H9 (cell line): Measurements from ENCODE around the gene KCNA2. TPM values are rescaled to one million over a fixed set of nuclear protein-coding genes. Genes with fewer than 3 reads are reported as not detected.

Experiments used
- DNase-seq: peaks from one replicate; pipeline ENCODE4 v3.0.0-alpha.2; 2017
- H2AFZ ChIP-seq: one replicate; pipeline ENCODE4 v1.6.1; 2013; ENCODE audit warnings: mild to moderate bottlenecking, low read length, control low read depth, moderate library complexity
- H2AK5ac ChIP-seq: 2 replicates; pipeline ENCODE4 v1.6.1; 2013; ENCODE audit warnings: low read length, control low read depth, mixed read lengths; ENCODE audit not compliant: insufficient read length
- H2BK120ac ChIP-seq: one replicate; pipeline ENCODE4 v1.6.1; 2013; ENCODE audit warnings: low read depth, mild to moderate bottlenecking, low read length, control low read depth, inconsistent platforms; ENCODE audit not compliant: poor library complexity, severe bottlenecking
- H2BK12ac ChIP-seq: 2 replicates; pipeline ENCODE4 v1.6.1; 2013; ENCODE audit warnings: low read length, control low read depth, mixed read lengths, low read depth; ENCODE audit not compliant: insufficient read length
- H2BK15ac ChIP-seq: 2 replicates; pipeline ENCODE4 v1.6.1; 2013; ENCODE audit warnings: low read depth, low read length, control low read depth
- H2BK20ac ChIP-seq: one replicate; pipeline ENCODE4 v1.6.1; 2013; ENCODE audit warnings: low read depth, mild to moderate bottlenecking, low read length, control low read depth, inconsistent platforms; ENCODE audit not compliant: poor library complexity, severe bottlenecking
- H2BK5ac ChIP-seq: 2 replicates; pipeline ENCODE4 v1.6.1; 2013; ENCODE audit warnings: low read length, control low read depth, mixed read lengths; ENCODE audit not compliant: insufficient read length
- H3K14ac ChIP-seq: 2 replicates; pipeline ENCODE4 v1.6.1; 2013; ENCODE audit warnings: low read length, control low read depth; ENCODE audit not compliant: insufficient read depth
- H3K18ac ChIP-seq: 2 replicates; pipeline ENCODE4 v1.6.1; 2013; ENCODE audit warnings: low read depth, mild to moderate bottlenecking, mixed read lengths, low read length, control low read depth; ENCODE audit not compliant: insufficient read length
- H3K23ac ChIP-seq: 2 replicates; pipeline ENCODE4 v1.6.1; 2013; ENCODE audit warnings: low read length, control low read depth, mixed read lengths, low read depth; ENCODE audit not compliant: insufficient read length
- H3K23me2 ChIP-seq: 2 replicates; pipeline ENCODE4 v1.6.1; 2013; ENCODE audit warnings: low read depth, mild to moderate bottlenecking, mixed read lengths, low read length, control low read depth; ENCODE audit not compliant: insufficient read length, poor library complexity, severe bottlenecking
- H3K27ac ChIP-seq: 2 replicates; pipeline ENCODE4 v1.5.1; 2013; ENCODE audit warnings: low read length, control low read depth, mixed read lengths, low read depth; ENCODE audit not compliant: insufficient read length
- H3K27me3 ChIP-seq: 2 replicates; pipeline ENCODE4 v1.6.1; 2013; ENCODE audit warnings: low read length, control low read depth, inconsistent platforms; ENCODE audit not compliant: insufficient read depth
- H3K4ac ChIP-seq: 2 replicates; pipeline ENCODE4 v1.6.1; 2013; ENCODE audit warnings: low read depth, mild to moderate bottlenecking, control low read depth, inconsistent platforms, low read length, moderate library complexity
- H3K4me1 ChIP-seq: 2 replicates; pipeline ENCODE4 v1.6.1; 2013; ENCODE audit warnings: low read length, control low read depth, inconsistent platforms; ENCODE audit not compliant: insufficient read depth
- H3K4me2 ChIP-seq: 2 replicates; pipeline ENCODE4 v1.6.1; 2013; ENCODE audit warnings: low read length, control low read depth, mixed read lengths; ENCODE audit not compliant: insufficient read length, insufficient read depth
- H3K56ac ChIP-seq: 2 replicates; pipeline ENCODE4 v1.6.1; 2013; ENCODE audit warnings: low read depth, mild to moderate bottlenecking, mixed read lengths, low read length, control low read depth; ENCODE audit not compliant: insufficient read length
- H3K79me1 ChIP-seq: 2 replicates; pipeline ENCODE4 v1.6.1; 2013; ENCODE audit warnings: low read depth, mild to moderate bottlenecking, moderate library complexity, low read length, control low read depth, inconsistent platforms; ENCODE audit not compliant: insufficient read depth, poor library complexity, severe bottlenecking
- H3K79me2 ChIP-seq: 2 replicates; pipeline ENCODE4 v1.6.1; 2013; ENCODE audit warnings: low read length, control low read depth, inconsistent platforms; ENCODE audit not compliant: insufficient read depth
- H3K9ac ChIP-seq: 2 replicates; pipeline ENCODE4 v1.6.1; 2013; ENCODE audit warnings: low read length, control low read depth, mixed read lengths; ENCODE audit not compliant: insufficient read length; ENCODE audit errors: extremely low read depth
- H3K9me3 ChIP-seq: one replicate; pipeline ENCODE4 v1.6.1; 2013; ENCODE audit warnings: low read depth, low read length, inconsistent platforms; ENCODE audit not compliant: control insufficient read depth
- H3T11ph ChIP-seq: one replicate; pipeline ENCODE4 v1.6.1; 2013; ENCODE audit warnings: mild to moderate bottlenecking, low read length, control low read depth, inconsistent platforms
- H4K20me1 ChIP-seq: one replicate; pipeline ENCODE4 v1.6.1; 2013; ENCODE audit not compliant: control insufficient read depth, insufficient read length, insufficient read depth
- H4K5ac ChIP-seq: 2 replicates; pipeline ENCODE4 v1.6.1; 2013; ENCODE audit warnings: low read depth, mild to moderate bottlenecking, mixed read lengths, low read length, control low read depth; ENCODE audit not compliant: insufficient read length
- H4K8ac ChIP-seq: replicated peaks from 2 replicates; pipeline ENCODE4 v1.6.1; 2013; ENCODE audit warnings: low read length, control low read depth, mixed read lengths, low read depth; ENCODE audit not compliant: insufficient read length
- H4K91ac ChIP-seq: 2 replicates; pipeline ENCODE4 v1.6.1; 2013; ENCODE audit warnings: low read depth, mild to moderate bottlenecking, moderate library complexity, mixed read lengths, low read length, control low read depth; ENCODE audit not compliant: insufficient read length
- H3K27ac Mint-ChIP-seq, 3 experiments: 2 replicates in 2 of 3; 3 replicates in 1 of 3; pipeline ENCODE4 v1.8.0; 2020 to 2021; ENCODE audit warnings: mixed read lengths in 3 of 3, mild to moderate bottlenecking in 1 of 3, moderate library complexity in 1 of 3
- H3K27me3 Mint-ChIP-seq: 2 replicates; pipeline ENCODE4 v1.8.0; 2021; ENCODE audit warnings: low read depth, mild to moderate bottlenecking, moderate library complexity, mixed read lengths
- H3K36me3 Mint-ChIP-seq, 3 experiments: 2 replicates in 2 of 3; 3 replicates in 1 of 3; pipeline ENCODE4 v1.8.0; 2020 to 2021; ENCODE audit warnings: low read depth in 3 of 3, mixed read lengths in 3 of 3; ENCODE audit not compliant: insufficient read depth in 1 of 3
- H3K4me1 Mint-ChIP-seq, 2 experiments: 2 replicates each; pipeline ENCODE4 v1.8.0; 2020; ENCODE audit warnings: mixed read lengths in 2 of 2
- H3K4me3 Mint-ChIP-seq, 2 experiments: 2 replicates in 1 of 2; 3 replicates in 1 of 2; pipeline ENCODE4 v1.8.0; 2020 to 2021; ENCODE audit warnings: mild to moderate bottlenecking in 2 of 2, mixed read lengths in 2 of 2, moderate library complexity in 1 of 2
- H3K9me3 Mint-ChIP-seq, 2 experiments: 2 replicates in 1 of 2; 3 replicates in 1 of 2; pipeline ENCODE4 v1.8.0; 2020; ENCODE audit warnings: mild to moderate bottlenecking in 2 of 2, mixed read lengths in 2 of 2, moderate library complexity in 1 of 2
- WGBS: extraction: QIAGEN DNeasy Blood & Tissue Kit; methylation state at CpG from one replicate; pipeline ENCODE4 v1.1.7; 2013; ENCODE audit warnings: missing lambda C conversion rate, low lambda C conversion rate, mixed read lengths; ENCODE audit not compliant: insufficient read length; ENCODE audit errors: extremely low coverage; 5-methylcytosine and 5-hydroxymethylcytosine counted together
- total RNA-seq: library from RNA; stranded (reverse); gene quantifications from 2 replicates; pipeline ENCODE4 v1.2.1, GENCODE V29; 2021
- TF ChIP-seq, protein P1 (sequence below): fragments of 200-600 bp; sonication (generic); conservative IDR thresholded peaks from 3 replicates; pipeline ENCODE4 v1.8.0; 2021; ENCODE audit warnings: antibody characterized with exemption, mild to moderate bottlenecking

The KCNA2 gene
- total RNA-seq, 1 experiment from 2014 or later = 0.33 TPM

DNA sequence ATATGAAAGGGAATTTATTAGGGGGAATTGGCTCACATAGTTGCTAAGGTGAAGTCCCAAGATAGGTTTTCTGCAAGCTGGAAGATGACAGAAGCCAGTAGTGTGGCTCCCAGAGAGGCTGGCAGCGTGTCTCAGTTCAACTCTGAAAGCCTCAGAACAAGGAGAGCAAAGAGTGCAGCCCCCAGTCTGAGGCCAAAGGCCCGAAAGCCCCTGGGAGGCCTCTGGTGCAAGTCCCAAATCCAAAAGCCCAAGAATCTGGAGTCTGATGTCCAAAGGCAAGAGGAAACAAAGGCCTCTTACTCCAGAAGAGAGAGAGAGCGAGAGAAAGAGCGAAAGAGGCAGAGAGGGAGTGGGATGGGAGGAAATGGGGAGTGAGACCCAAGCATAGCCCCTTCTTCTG, 18.3 kb downstream of the KCNA2 start:
- H3K4me1 Mint-ChIP-seq = no peaks in the 10 kb centered on the region
- no peak for DNase-seq
- no peaks in the 10 kb centered on the region for H3K9me3 ChIP-seq
- no peak overlapping the region for H2AFZ ChIP-seq
- H2AK5ac ChIP-seq = no peak overlapping the region
- H2BK15ac ChIP-seq = no peak overlapping the region
- no peaks in the 10 kb centered on the region for H3K36me3 Mint-ChIP-seq
- H2BK5ac ChIP-seq = no peak overlapping the region
- no peaks in the 10 kb centered on the region for H4K20me1 ChIP-seq
- H4K5ac ChIP-seq = no peak overlapping the region
- no peak overlapping the region for H3K18ac ChIP-seq
- H3K9me3 Mint-ChIP-seq = no peaks in the 10 kb centered on the region
- no peak overlapping the region for H3K4me2 ChIP-seq
- no peaks in the 10 kb centered on the region for H3K79me2 ChIP-seq
- H3K27ac ChIP-seq = no peak overlapping the region
- H4K91ac ChIP-seq = no peak overlapping the region
- H3K4me1 ChIP-seq = no peaks in the 10 kb centered on the region
- H3K27me3 Mint-ChIP-seq = peaks cover 87% of the 10 kb centered on the region
- H2BK120ac ChIP-seq = no peak overlapping the region
- H2BK20ac ChIP-seq = no peak overlapping the region
- no peak overlapping the region for H3T11ph ChIP-seq
- H3K14ac ChIP-seq = no peak overlapping the region
- no peak overlapping the region for H3K4ac ChIP-seq
- no peaks in the 10 kb centered on the region; the same call in 1 of the 2 replicates for H3K27me3 ChIP-seq
- TF ChIP-seq, protein P1, sequence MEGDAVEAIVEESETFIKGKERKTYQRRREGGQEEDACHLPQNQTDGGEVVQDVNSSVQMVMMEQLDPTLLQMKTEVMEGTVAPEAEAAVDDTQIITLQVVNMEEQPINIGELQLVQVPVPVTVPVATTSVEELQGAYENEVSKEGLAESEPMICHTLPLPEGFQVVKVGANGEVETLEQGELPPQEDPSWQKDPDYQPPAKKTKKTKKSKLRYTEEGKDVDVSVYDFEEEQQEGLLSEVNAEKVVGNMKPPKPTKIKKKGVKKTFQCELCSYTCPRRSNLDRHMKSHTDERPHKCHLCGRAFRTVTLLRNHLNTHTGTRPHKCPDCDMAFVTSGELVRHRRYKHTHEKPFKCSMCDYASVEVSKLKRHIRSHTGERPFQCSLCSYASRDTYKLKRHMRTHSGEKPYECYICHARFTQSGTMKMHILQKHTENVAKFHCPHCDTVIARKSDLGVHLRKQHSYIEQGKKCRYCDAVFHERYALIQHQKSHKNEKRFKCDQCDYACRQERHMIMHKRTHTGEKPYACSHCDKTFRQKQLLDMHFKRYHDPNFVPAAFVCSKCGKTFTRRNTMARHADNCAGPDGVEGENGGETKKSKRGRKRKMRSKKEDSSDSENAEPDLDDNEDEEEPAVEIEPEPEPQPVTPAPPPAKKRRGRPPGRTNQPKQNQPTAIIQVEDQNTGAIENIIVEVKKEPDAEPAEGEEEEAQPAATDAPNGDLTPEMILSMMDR = no peak
- no peak overlapping the region for H4K8ac ChIP-seq
- no peaks in the 10 kb centered on the region for H3K79me1 ChIP-seq
- no peak overlapping the region for H3K23ac ChIP-seq
- WGBS = no CpG with 5 or more reads among the region's 4 CpGs
- no peak overlapping the region for H3K4me3 Mint-ChIP-seq
- H3K9ac ChIP-seq = no peak overlapping the region
- H3K56ac ChIP-seq = no peak overlapping the region
- H3K23me2 ChIP-seq = no peaks in the 10 kb centered on the region
- H3K27ac Mint-ChIP-seq = peak overlapping the region in 1 of 3 experiments; percentile 27; a peak in 2 of 7 replicates
- no peak overlapping the region for H2BK12ac ChIP-seq
